OCI-LY7 (cell line): Measurements from ENCODE around the gene CASK. TPM values are rescaled to one million over a fixed set of nuclear protein-coding genes. Genes with fewer than 3 reads are reported as not detected.

Source experiments
- BruUV-seq: library from RNA; stranded (reverse); fragments of 400-500 nt; replicated peaks from 2 replicates; lab custom pipeline; 2021; lab: Mats Ljungman, UMichigan
- CTCF ChIA-PET: fragments of 300-600 bp; sonication (Branson Sonifier 250); formaldehyde crosslinking; loops from one replicate; lab custom pipeline; 2022; ENCODE audit warnings: antibody characterized with exemption; ENCODE audit not compliant: unreplicated experiment; lab: Charles Lee
- POLR2A ChIA-PET: fragments of 300-600 bp; sonication (Branson Sonifier 250); formaldehyde crosslinking; loops from one replicate; lab custom pipeline; 2022; ENCODE audit warnings: antibody characterized with exemption; lab: Charles Lee
- DNase-seq: peaks from one replicate; pipeline ENCODE4 v3.0.0-alpha.2; 2015; ENCODE audit warnings: low spot score
- H2AFZ ChIP-seq: fragments of 200-600 bp; sonication (generic), shearing (Covaris generic); 2 replicates; pipeline ENCODE4 v1.6.1; 2014; ENCODE audit warnings: mild to moderate bottlenecking, antibody characterized with exemption, low read length, moderate library complexity
- H3K27ac ChIP-seq: fragments of 200-600 bp; sonication (generic); 2 replicates; pipeline ENCODE4 v1.5.1; 2014; ENCODE audit warnings: mixed run types, low read depth, mild to moderate bottlenecking, moderate library complexity, low read length, inconsistent platforms; ENCODE audit not compliant: poor library complexity, severe bottlenecking
- H3K36me3 ChIP-seq: fragments of 200-600 bp; sonication (generic); 2 replicates; pipeline ENCODE4 v1.6.1; 2014; ENCODE audit warnings: mild to moderate bottlenecking, antibody characterized with exemption, low read length, moderate library complexity, mixed read lengths; ENCODE audit not compliant: insufficient read depth
- H3K4me1 ChIP-seq: fragments of 200-600 bp; sonication (generic); 2 replicates; pipeline ENCODE4 v1.5.1; 2014; ENCODE audit warnings: mild to moderate bottlenecking, low read length; ENCODE audit not compliant: insufficient read depth, poor library complexity, severe bottlenecking
- H3K4me2 ChIP-seq: fragments of 200-600 bp; sonication (generic); 2 replicates; pipeline ENCODE4 v1.6.1; 2014; ENCODE audit warnings: mild to moderate bottlenecking, low read length
- H3K4me3 ChIP-seq: fragments of 200-600 bp; sonication (generic); 2 replicates; pipeline ENCODE4 v1.5.1; 2014; ENCODE audit warnings: mild to moderate bottlenecking, low read depth, low read length; ENCODE audit not compliant: poor library complexity, severe bottlenecking
- H3K79me2 ChIP-seq: fragments of 200-600 bp; sonication (generic); 2 replicates; pipeline ENCODE4 v1.6.1; 2016; ENCODE audit warnings: low read depth, mild to moderate bottlenecking, low read length, moderate library complexity, mixed read lengths; ENCODE audit not compliant: insufficient read depth
- H3K9me2 ChIP-seq: fragments of 200-600 bp; sonication (generic); 2 replicates; pipeline ENCODE4 v1.6.1; 2016; ENCODE audit warnings: mild to moderate bottlenecking, low read length, mixed read lengths; ENCODE audit not compliant: insufficient read depth
- H3K9me3 ChIP-seq: fragments of 200-600 bp; sonication (generic); 2 replicates; pipeline ENCODE4 v1.6.1; 2014; ENCODE audit warnings: mild to moderate bottlenecking, mixed run types, low read length, mixed read lengths
- H4K20me1 ChIP-seq: fragments of 200-600 bp; sonication (generic); 2 replicates; pipeline ENCODE4 v1.6.1; 2014; ENCODE audit warnings: mild to moderate bottlenecking, antibody characterized with exemption, low read length, moderate library complexity, mixed read lengths; ENCODE audit not compliant: insufficient read depth
- EZH2phosphoT487 ChIP-seq: fragments of 200-600 bp; sonication (generic); IDR thresholded peaks from 2 replicates; pipeline ENCODE4 v1.6.1; 2018; ENCODE audit warnings: low read depth, borderline replicate concordance, mild to moderate bottlenecking, mixed run types, antibody characterized with exemption, low read length, moderate library complexity, mixed read lengths
- intact Hi-C: fragments of 100-400 bp; cut with micrococcal nuclease; formaldehyde crosslinking; loops from one replicate; pipeline ENCODE4 v1.10.0; 2022; ENCODE audit not compliant: unreplicated experiment
- total RNA-seq, 2 experiments: library from RNA; depleted of rRNA in 1 of 2; stranded (reverse); fragments of >200 nt in 1 of 2; shearing (Covaris generic) in 1 of 2; gene quantifications; 2 replicates each; pipeline ENCODE4 v1.2.3, GENCODE V29; 2014 to 2022
- TF ChIP-seq, protein P1 (sequence below): fragments of 200-600 bp; sonication (generic); conservative IDR thresholded peaks from 2 replicates; pipeline ENCODE4 v1.5.1; 2014; ENCODE audit warnings: mild to moderate bottlenecking, antibody characterized with exemption, low read length, moderate library complexity, mixed read lengths

CASK gene
- total RNA-seq, 2 experiments from 2014 or later = 18.6 to 29.4 TPM

DNA sequence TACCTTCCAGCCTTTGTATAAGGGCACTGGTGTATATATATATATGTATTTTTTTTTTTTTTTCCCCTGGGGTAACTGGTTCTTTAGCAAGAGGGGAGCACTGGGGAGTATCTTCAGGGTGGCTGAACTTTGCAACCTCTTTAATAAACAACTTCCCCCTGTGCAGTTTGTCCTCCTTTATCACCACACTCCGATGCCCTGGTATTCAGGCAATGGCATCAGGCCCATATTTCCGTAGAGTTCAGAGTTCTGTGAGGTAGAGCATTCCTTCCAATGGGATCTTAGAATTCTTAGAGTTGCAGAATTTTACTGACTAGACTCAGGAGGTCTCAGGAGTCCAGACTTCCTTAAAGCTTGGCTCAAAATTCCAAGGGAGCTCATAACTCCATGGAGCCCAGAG is 451.6 kb downstream of the CASK start:
- Histone ChIP-seq H3K4me2 (no peak overlapping the region), H3K4me3 (no peak overlapping the region), H3K9me3 (no peaks in the 10 kb centered on the region), H4K20me1 (no peaks in the 10 kb centered on the region), H2AFZ (no peak overlapping the region), H3K9me2 (no peaks in the 10 kb centered on the region), H3K79me2 (no peaks in the 10 kb centered on the region), H3K27ac (no peak overlapping the region), H3K4me1 (no peaks in the 10 kb centered on the region), H3K36me3 (no peaks in the 10 kb centered on the region)
- CTCF ChIA-PET = no interaction called here
- no TSS peak for BruUV-seq
- TF ChIP-seq, protein P1, sequence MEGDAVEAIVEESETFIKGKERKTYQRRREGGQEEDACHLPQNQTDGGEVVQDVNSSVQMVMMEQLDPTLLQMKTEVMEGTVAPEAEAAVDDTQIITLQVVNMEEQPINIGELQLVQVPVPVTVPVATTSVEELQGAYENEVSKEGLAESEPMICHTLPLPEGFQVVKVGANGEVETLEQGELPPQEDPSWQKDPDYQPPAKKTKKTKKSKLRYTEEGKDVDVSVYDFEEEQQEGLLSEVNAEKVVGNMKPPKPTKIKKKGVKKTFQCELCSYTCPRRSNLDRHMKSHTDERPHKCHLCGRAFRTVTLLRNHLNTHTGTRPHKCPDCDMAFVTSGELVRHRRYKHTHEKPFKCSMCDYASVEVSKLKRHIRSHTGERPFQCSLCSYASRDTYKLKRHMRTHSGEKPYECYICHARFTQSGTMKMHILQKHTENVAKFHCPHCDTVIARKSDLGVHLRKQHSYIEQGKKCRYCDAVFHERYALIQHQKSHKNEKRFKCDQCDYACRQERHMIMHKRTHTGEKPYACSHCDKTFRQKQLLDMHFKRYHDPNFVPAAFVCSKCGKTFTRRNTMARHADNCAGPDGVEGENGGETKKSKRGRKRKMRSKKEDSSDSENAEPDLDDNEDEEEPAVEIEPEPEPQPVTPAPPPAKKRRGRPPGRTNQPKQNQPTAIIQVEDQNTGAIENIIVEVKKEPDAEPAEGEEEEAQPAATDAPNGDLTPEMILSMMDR = no peak
- TF ChIP-seq EZH2phosphoT487 = no peak
- no peak for DNase-seq
- POLR2A ChIA-PET = no interaction called here
- intact Hi-C loops = no loop called here

DNA sequence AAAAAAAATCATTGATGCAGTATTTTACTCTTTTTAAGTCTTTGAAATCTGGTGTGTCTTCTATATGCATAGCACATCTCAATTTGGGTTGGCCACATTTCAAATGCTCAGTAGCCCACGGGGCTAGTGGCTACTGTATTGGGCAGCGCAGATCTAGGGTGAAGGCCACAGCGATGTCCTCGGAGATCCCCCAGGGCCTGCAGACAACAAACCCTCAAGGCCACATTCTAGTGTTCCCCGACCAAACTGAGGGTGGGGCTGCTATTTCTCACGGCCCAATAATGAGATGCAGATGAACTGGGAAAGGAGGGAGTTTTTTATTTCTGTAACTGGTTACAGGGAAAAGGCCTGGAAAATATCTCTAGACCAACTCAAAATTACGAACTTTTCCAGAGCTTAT is 452.6 kb downstream of the CASK start:
- Histone ChIP-seq H3K79me2 (no peaks in the 10 kb centered on the region), H3K4me1 (no peaks in the 10 kb centered on the region), H3K27ac (no peak overlapping the region), H3K4me3 (no peak overlapping the region), H3K9me3 (no peaks in the 10 kb centered on the region), H3K4me2 (no peak overlapping the region), H2AFZ (no peak overlapping the region), H3K36me3 (no peaks in the 10 kb centered on the region), H3K9me2 (no peaks in the 10 kb centered on the region), H4K20me1 (no peaks in the 10 kb centered on the region)
- POLR2A ChIA-PET = interaction anchor here (0.7 kb wide), 1 partner anchor 300 kb away, joined by 3 read pairs; no protein-coding TSS in a partner anchor
- no peak for TF ChIP-seq EZH2phosphoT487
- TF ChIP-seq, protein P1 = no peak
- DNase-seq = no peak
- intact Hi-C loops = no loop called here
- CTCF ChIA-PET = no interaction called here
- no TSS peak for BruUV-seq

DNA sequence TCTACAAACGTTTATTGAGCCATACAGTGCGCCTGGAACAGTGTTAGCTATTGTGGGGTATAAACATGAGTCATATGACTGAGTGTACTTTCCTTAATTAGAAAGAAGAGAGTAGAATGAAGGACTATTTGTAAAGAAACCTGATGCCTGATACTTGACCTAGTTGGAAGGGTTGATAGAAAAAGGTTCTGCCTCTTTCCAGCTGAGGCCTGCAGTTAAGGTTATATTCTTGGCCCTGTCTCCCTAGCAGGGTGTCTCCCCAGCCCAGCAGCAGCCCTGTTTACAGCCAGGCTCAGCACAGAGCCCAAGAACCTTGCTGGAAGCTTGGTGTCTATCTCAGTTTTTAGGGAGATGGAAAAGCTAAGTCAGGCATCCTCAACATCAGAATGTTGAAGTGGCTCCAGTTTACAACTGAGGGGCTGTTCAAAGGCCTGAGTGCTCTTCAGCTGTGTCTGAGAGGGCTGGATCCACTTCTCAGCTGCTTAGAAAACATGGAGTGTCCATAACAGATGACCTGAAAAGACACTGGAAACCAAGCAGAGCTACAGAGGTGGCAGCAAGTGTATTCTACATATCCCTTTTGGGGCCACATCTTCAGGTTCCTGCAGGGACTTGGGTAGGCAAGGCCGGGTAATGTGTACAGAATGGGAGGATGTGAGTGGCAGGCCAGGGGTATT is 454.6 kb downstream of the CASK start:
- H3K9me2 ChIP-seq = no peaks in the 10 kb centered on the region
- H2AFZ ChIP-seq = no peak overlapping the region
- H3K4me3 ChIP-seq = no peak overlapping the region
- DNase-seq = no peak
- POLR2A ChIA-PET = no interaction called here
- no peaks in the 10 kb centered on the region for H3K79me2 ChIP-seq
- no peak overlapping the region for H3K4me2 ChIP-seq
- H3K36me3 ChIP-seq = no peaks in the 10 kb centered on the region
- CTCF ChIA-PET = no interaction called here
- no TSS peak for BruUV-seq
- TF ChIP-seq EZH2phosphoT487 = no peak
- TF ChIP-seq, protein P1 = no peak
- H3K4me1 ChIP-seq = no peaks in the 10 kb centered on the region
- H4K20me1 ChIP-seq = no peaks in the 10 kb centered on the region
- no peak overlapping the region for H3K27ac ChIP-seq
- H3K9me3 ChIP-seq = no peaks in the 10 kb centered on the region
- intact Hi-C loops = no loop called here
